GM18861 (cell line): ENCODE data around the gene KRT36.

ENCODE experiments used
- ATAC-seq: cut with Tn5 transposase; IDR thresholded peaks from one replicate; pipeline ENCODE4 v1.9.1; 2021; ENCODE audit not compliant: unreplicated experiment

Gene KRT36

GRCh38 chr17:41522301-41523224, 32.9 kb upstream of the KRT36 start:
- no peak for ATAC-seq

GRCh38 chr17:41521574-41522261, 32.0 kb upstream of the KRT36 start:
- ATAC-seq = no peak

- ATAC-seq = no peak
These were observed 31.3 kb upstream of the KRT36 start for GRCh38 chr17:41520821-41521521.

- ATAC-seq = no peak
These were observed 30.0 kb upstream of the KRT36 start for GRCh38 chr17:41519501-41520224.

- ATAC-seq = no peak
These were observed 29.2 kb upstream of the KRT36 start, which contains the start of gene KRT15 for GRCh38 chr17:41518789-41519449. Gene KRT15 (minus strand): TSS chr17:41518890. CDS start chr17:41518827, 63 bp downstream.

GRCh38 chr17:41518031-41518430, 28.3 kb upstream of the KRT36 start:
- ATAC-seq = no peak

- no peak for ATAC-seq
These were observed 27.1 kb upstream of the KRT36 start for GRCh38 chr17:41516830-41517283.

GRCh38 chr17:41516147-41516829, 26.6 kb upstream of the KRT36 start:
- no peak for ATAC-seq

- no peak for ATAC-seq
These were observed 23.4 kb upstream of the KRT36 start for GRCh38 chr17:41513168-41513547.

GRCh38 chr17:41512546-41513167, 22.9 kb upstream of the KRT36 start:
- no peak for ATAC-seq

GRCh38 chr17:41511716-41512115, 22.0 kb upstream of the KRT36 start:
- no peak for ATAC-seq

- ATAC-seq = no peak
These were observed 21.4 kb upstream of the KRT36 start for GRCh38 chr17:41511116-41511515.

GRCh38 chr17:41510251-41511065, 20.7 kb upstream of the KRT36 start:
- ATAC-seq = no peak

GRCh38 chr17:41507315-41507880, 17.7 kb upstream of the KRT36 start:
- no peak for ATAC-seq

GRCh38 chr17:41505809-41506767, 16.4 kb upstream of the KRT36 start:
- ATAC-seq = no peak

GRCh38 chr17:41505007-41505808, 15.5 kb upstream of the KRT36 start, which contains the start of gene KRT13:
Gene KRT13 (minus strand): TSS chr17:41505612. CDS start chr17:41505550, 62 bp downstream.
- ATAC-seq = no peak
